Glutamatergic neuron (in vitro differentiated cells): Measurements from ENCODE around the gene EXOC4. TPM values are rescaled to one million over a fixed set of nuclear protein-coding genes. Genes with fewer than 3 reads are reported as not detected.
A peak's percentile ranks its signal among the peaks of the same experiment; 100 is the strongest.

Experiments used
- DNase-seq: peaks from one replicate; pipeline ENCODE4 v3.0.0; 2022
- H3K27ac Mint-ChIP-seq: one replicate; pipeline ENCODE4 v1.8.0; 2020; ENCODE audit warnings: mild to moderate bottlenecking, mixed read lengths, inconsistent platforms; ENCODE audit not compliant: unreplicated experiment
- H3K27me3 Mint-ChIP-seq: one replicate; pipeline ENCODE4 v1.8.0; 2020; ENCODE audit warnings: mild to moderate bottlenecking, moderate library complexity, mixed read lengths, inconsistent platforms; ENCODE audit not compliant: unreplicated experiment
- H3K36me3 Mint-ChIP-seq: one replicate; pipeline ENCODE4 v1.8.0; 2020; ENCODE audit warnings: mild to moderate bottlenecking, mixed read lengths, inconsistent platforms; ENCODE audit not compliant: unreplicated experiment
- H3K4me1 Mint-ChIP-seq: one replicate; pipeline ENCODE4 v1.8.0; 2020; ENCODE audit warnings: mild to moderate bottlenecking, low read depth, mixed read lengths, inconsistent platforms; ENCODE audit not compliant: unreplicated experiment
- H3K4me3 Mint-ChIP-seq: one replicate; pipeline ENCODE4 v1.8.0; 2020; ENCODE audit warnings: mild to moderate bottlenecking, mixed read lengths, inconsistent platforms; ENCODE audit not compliant: unreplicated experiment
- H3K9me3 Mint-ChIP-seq: one replicate; pipeline ENCODE4 v1.8.0; 2020; ENCODE audit warnings: mild to moderate bottlenecking, moderate library complexity, mixed read lengths, inconsistent platforms; ENCODE audit not compliant: unreplicated experiment
- total RNA-seq: library from RNA; stranded (reverse); fragmentation: NEBNext Ultra II Directional; extraction: Animal tissue kit (Norgen Biotek cat#: 25700); gene quantifications from one replicate; pipeline ENCODE4 v1.2.1, GENCODE V29; 2021; ENCODE audit not compliant: unreplicated experiment
- TF ChIP-seq, protein P1 (sequence below): fragments of 200-600 bp; sonication (generic); IDR thresholded peaks from one replicate; pipeline ENCODE4 v1.5.0; 2021; ENCODE audit not compliant: partially characterized antibody, unreplicated experiment

Gene EXOC4
- total RNA-seq, 1 donor from 2014 or later, result 73.8 TPM

DNA sequence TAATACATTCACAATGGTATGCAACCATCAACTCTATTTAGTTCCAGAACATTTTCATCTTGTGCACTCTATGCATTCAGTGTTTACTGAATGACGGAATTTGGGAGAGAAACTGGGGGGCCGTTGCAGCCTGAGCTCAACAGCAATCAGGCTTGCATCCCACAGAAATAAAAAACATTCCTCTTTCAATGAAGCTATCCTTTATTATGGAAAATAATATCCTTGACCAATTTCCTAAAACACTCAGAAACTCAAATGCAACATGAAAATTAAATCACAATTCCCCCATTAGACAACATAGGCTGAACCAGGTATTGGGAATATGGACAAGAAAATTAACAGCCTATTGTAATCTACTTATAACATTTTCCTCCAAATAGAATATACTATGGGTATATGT is 6.3 kb upstream of the EXOC4 start:
- peaks cover 2% of the 10 kb centered on the region for H3K27me3 Mint-ChIP-seq
- H3K9me3 Mint-ChIP-seq, result no peaks in the 10 kb centered on the region
- TF ChIP-seq, protein P1, sequence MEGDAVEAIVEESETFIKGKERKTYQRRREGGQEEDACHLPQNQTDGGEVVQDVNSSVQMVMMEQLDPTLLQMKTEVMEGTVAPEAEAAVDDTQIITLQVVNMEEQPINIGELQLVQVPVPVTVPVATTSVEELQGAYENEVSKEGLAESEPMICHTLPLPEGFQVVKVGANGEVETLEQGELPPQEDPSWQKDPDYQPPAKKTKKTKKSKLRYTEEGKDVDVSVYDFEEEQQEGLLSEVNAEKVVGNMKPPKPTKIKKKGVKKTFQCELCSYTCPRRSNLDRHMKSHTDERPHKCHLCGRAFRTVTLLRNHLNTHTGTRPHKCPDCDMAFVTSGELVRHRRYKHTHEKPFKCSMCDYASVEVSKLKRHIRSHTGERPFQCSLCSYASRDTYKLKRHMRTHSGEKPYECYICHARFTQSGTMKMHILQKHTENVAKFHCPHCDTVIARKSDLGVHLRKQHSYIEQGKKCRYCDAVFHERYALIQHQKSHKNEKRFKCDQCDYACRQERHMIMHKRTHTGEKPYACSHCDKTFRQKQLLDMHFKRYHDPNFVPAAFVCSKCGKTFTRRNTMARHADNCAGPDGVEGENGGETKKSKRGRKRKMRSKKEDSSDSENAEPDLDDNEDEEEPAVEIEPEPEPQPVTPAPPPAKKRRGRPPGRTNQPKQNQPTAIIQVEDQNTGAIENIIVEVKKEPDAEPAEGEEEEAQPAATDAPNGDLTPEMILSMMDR, result no peak
- no peak overlapping the region for H3K4me3 Mint-ChIP-seq
- H3K27ac Mint-ChIP-seq, result no peak overlapping the region
- H3K36me3 Mint-ChIP-seq, result no peaks in the 10 kb centered on the region
- DNase-seq, result no peak
- no peaks in the 10 kb centered on the region for H3K4me1 Mint-ChIP-seq

DNA sequence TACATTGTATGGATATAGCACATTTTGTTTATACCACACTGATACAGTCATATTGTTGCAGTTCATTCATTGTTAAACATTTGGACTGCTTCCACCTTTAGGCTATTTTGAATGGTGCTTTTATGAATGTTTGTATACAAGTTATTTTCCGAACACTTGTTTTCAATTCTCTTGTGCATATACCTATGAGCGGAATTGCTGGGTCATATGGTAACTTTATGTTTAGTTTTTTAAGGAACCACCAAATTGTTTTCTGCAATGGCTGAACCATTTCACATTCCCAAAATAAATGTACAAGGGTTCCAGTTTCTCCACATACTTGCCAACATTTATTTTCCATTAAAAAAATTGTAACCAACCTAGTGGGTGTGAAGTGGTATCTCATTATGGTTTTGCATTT is 4.0 kb upstream of the EXOC4 start:
- no peak overlapping the region for H3K4me3 Mint-ChIP-seq

DNA sequence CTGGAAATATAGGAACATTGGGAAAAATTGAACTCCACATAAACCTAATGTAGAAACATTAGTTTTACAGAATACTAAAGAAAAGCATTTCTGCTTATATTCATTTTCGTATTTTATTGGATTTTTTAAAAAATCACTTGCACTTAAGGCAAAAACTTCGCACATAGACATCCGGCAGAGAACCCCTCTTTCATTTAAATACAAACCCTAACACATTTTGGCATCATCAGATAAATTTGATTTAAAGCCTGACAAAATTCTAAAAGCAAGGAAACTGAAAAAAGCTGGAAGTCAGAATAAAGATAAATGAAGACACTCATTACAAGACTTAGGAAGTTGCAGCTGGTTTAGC is 396 bp upstream of the EXOC4 start:
- DNase-seq, result no peak
- TF ChIP-seq, protein P1, result no peak
- H3K27me3 Mint-ChIP-seq, result peaks cover 1% of the 10 kb centered on the region
- H3K4me3 Mint-ChIP-seq, result peak overlapping the region; percentile 96
- H3K9me3 Mint-ChIP-seq, result peaks cover 2% of the 10 kb centered on the region
- peak overlapping the region; percentile 70 for H3K27ac Mint-ChIP-seq
- peaks cover 2% of the 10 kb centered on the region for H3K4me1 Mint-ChIP-seq
- H3K36me3 Mint-ChIP-seq, result no peaks in the 10 kb centered on the region

More for the DNA sequence above, 4.0 kb upstream of the EXOC4 start:
- peaks cover under 1% of the 10 kb centered on the region for H3K4me1 Mint-ChIP-seq
- H3K36me3 Mint-ChIP-seq, result no peaks in the 10 kb centered on the region
- TF ChIP-seq, protein P1, result no peak
- peaks cover 1% of the 10 kb centered on the region for H3K27me3 Mint-ChIP-seq
- no peak overlapping the region for H3K27ac Mint-ChIP-seq
- H3K9me3 Mint-ChIP-seq, result peaks cover 2% of the 10 kb centered on the region
- no peak for DNase-seq

DNA sequence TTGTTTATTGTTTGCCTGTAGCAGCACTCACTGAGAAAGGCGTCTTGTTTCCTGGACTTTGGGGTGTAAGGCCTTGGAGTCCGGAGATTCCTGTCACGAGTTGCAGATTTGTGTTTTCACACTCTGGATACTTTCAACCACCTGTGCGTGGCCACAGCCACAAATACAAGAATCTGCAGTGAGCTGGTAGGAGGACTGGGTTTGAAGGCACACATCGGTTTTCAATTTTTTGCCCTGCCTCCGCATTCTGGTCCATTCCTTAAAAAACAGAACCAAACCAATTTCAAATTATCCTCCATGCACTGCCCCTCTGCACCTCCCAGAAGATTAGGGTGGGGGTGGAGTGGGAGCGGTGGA is 619 bp downstream of the EXOC4 start:
- TF ChIP-seq, protein P1, result no peak
- no peak for DNase-seq
- Mint-ChIP-seq H3K4me1 (peaks cover 2% of the 10 kb centered on the region), H3K9me3 (peaks cover 2% of the 10 kb centered on the region), H3K27me3 (peaks cover 1% of the 10 kb centered on the region), H3K36me3 (no peaks in the 10 kb centered on the region), H3K27ac (peak overlapping the region; percentile 92), H3K4me3 (peak overlapping the region; percentile 96)

DNA sequence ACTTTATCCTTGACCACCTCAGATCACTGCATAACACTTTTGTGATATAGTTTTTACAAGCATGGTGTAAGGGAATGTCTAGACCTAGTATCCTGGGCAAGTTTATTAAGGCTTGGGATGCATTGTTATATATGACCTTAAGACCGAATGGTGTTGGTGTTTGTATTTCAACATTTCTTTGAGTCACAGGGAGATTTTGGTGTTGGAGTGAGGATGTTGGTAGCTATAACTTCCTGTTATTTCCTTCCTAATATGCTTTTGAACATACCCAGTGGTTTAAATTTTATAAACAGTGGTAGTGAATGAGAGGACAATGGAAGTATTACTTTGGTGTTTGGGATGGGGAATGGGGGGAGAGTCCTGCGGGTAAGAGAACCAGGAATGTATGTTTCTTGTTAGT is 2.6 kb downstream of the EXOC4 start:
- peaks cover 1% of the 10 kb centered on the region for H3K27me3 Mint-ChIP-seq
- H3K9me3 Mint-ChIP-seq, result peaks cover 2% of the 10 kb centered on the region
- H3K27ac Mint-ChIP-seq, result no peak overlapping the region
- peaks cover 2% of the 10 kb centered on the region for H3K4me1 Mint-ChIP-seq
- DNase-seq, result no peak
- no peaks in the 10 kb centered on the region for H3K36me3 Mint-ChIP-seq
- TF ChIP-seq, protein P1, result no peak
- no peak overlapping the region for H3K4me3 Mint-ChIP-seq
